HepG2 (cell line): Measurements from ENCODE around the gene PTPRF. TPM values are rescaled to one million over a fixed set of nuclear protein-coding genes. Genes with fewer than 3 reads are reported as not detected.

Experiments
- BRD4 ChIP-seq: sonication (generic); formaldehyde crosslinking; IDR thresholded peaks from 2 replicates; pipeline ENCODE4 v1.4.0; 2020; ENCODE audit warnings: missing genetic modification reagents
- DPF2 ChIP-seq: sonication (generic); formaldehyde crosslinking; IDR thresholded peaks from 2 replicates; pipeline ENCODE4 v1.4.0; 2020; ENCODE audit warnings: mild to moderate bottlenecking, low read depth, missing genetic modification reagents, borderline replicate concordance
- EED ChIP-seq: sonication (generic); formaldehyde crosslinking; IDR thresholded peaks from 2 replicates; pipeline ENCODE4 v1.5.0; 2020; ENCODE audit warnings: mild to moderate bottlenecking, missing genetic modification reagents
- ETV5 ChIP-seq: IDR thresholded peaks from 2 replicates; pipeline ENCODE4 v1.6.1; 2018; ENCODE audit warnings: missing biosample characterization, missing genetic modification reagents, inconsistent platforms, borderline replicate concordance
- GFI1 ChIP-seq: sonication (generic); formaldehyde crosslinking; IDR thresholded peaks from 2 replicates; pipeline ENCODE4 v1.5.0; 2020; ENCODE audit warnings: missing genetic modification reagents, mild to moderate bottlenecking, borderline replicate concordance
- HHEX ChIP-seq: IDR thresholded peaks from 2 replicates; pipeline ENCODE4 v1.6.1; 2016; ENCODE audit warnings: control low read depth
- HNRNPUL1 ChIP-seq: fragments of 200-400 bp; formaldehyde crosslinking; IDR thresholded peaks from 2 replicates; pipeline ENCODE4 v1.6.1; 2017; ENCODE audit warnings: low read depth, mild to moderate bottlenecking, low read length, moderate library complexity
- KAT2B ChIP-seq: fragments of 150-350 bp; IDR thresholded peaks from 2 replicates; pipeline ENCODE4 v1.6.1; 2014; ENCODE audit warnings: low read depth, low read length, borderline replicate concordance
- MIER3 ChIP-seq: IDR thresholded peaks from 2 replicates; pipeline ENCODE4 v1.6.1; 2016; ENCODE audit warnings: missing compliant biosample characterization, borderline replicate concordance
- SMAD3 ChIP-seq: sonication (generic); formaldehyde crosslinking; IDR thresholded peaks from 2 replicates; pipeline ENCODE4 v1.4.0; 2020; ENCODE audit warnings: missing genetic modification reagents
- SNAI1 ChIP-seq: sonication (generic); formaldehyde crosslinking; IDR thresholded peaks from 2 replicates; pipeline ENCODE4 v1.5.0; 2020; ENCODE audit warnings: mild to moderate bottlenecking, missing genetic modification reagents, borderline replicate concordance
- SNAPC5 ChIP-seq: sonication (generic); formaldehyde crosslinking; IDR thresholded peaks from 2 replicates; pipeline ENCODE4 v1.8.1; 2023; ENCODE audit warnings: mild to moderate bottlenecking, missing genetic modification reagents, borderline replicate concordance
- TARDBP ChIP-seq: sonication (generic); formaldehyde crosslinking; IDR thresholded peaks from 2 replicates; pipeline ENCODE4 v1.8.0; 2022; ENCODE audit warnings: mild to moderate bottlenecking, missing genetic modification reagents
- TOE1 ChIP-seq: sonication (generic); formaldehyde crosslinking; IDR thresholded peaks from 2 replicates; pipeline ENCODE4 v1.4.0; 2020; ENCODE audit warnings: mild to moderate bottlenecking, missing genetic modification reagents
- ZC3H4 ChIP-seq: sonication (generic); formaldehyde crosslinking; IDR thresholded peaks from 2 replicates; pipeline ENCODE4 v1.4.0; 2020; ENCODE audit warnings: missing genetic modification reagents, borderline replicate concordance
- ZNF234 ChIP-seq: sonication (generic); formaldehyde crosslinking; conservative IDR thresholded peaks from 2 replicates; pipeline ENCODE4 v1.5.1; 2020; ENCODE audit warnings: mild to moderate bottlenecking, missing genetic modification reagents
- ZNF530 ChIP-seq: sonication (generic); formaldehyde crosslinking; IDR thresholded peaks from 2 replicates; pipeline ENCODE4 v1.5.0; 2020; ENCODE audit warnings: low read depth, mild to moderate bottlenecking, missing genetic modification reagents
- ZNF589 ChIP-seq: sonication (generic); formaldehyde crosslinking; conservative IDR thresholded peaks from 2 replicates; pipeline ENCODE4 v1.8.0; 2022; ENCODE audit warnings: mild to moderate bottlenecking, moderate library complexity, missing genetic modification reagents
- ZNF605 ChIP-seq: sonication (generic); formaldehyde crosslinking; IDR thresholded peaks from 2 replicates; pipeline ENCODE4 v1.8.0; 2022; ENCODE audit warnings: mild to moderate bottlenecking, missing genetic modification reagents
- ZNF720 ChIP-seq: sonication (generic); formaldehyde crosslinking; IDR thresholded peaks from 2 replicates; pipeline ENCODE4 v1.4.0; 2020; ENCODE audit warnings: missing genetic modification reagents
- ZNF816 ChIP-seq: sonication (generic); formaldehyde crosslinking; IDR thresholded peaks from 2 replicates; pipeline ENCODE4 v1.8.0; 2022; ENCODE audit warnings: missing genetic modification reagents, mild to moderate bottlenecking, borderline replicate concordance
- ZNF83 ChIP-seq: sonication (generic); formaldehyde crosslinking; IDR thresholded peaks from 2 replicates; pipeline ENCODE4 v1.4.0; 2020; ENCODE audit warnings: missing genetic modification reagents, mild to moderate bottlenecking, borderline replicate concordance
- ZNF878 ChIP-seq: sonication (generic); formaldehyde crosslinking; IDR thresholded peaks from 2 replicates; pipeline ENCODE4 v1.8.1; 2023; ENCODE audit warnings: mild to moderate bottlenecking, missing genetic modification reagents, moderate library complexity
- polyA plus RNA-seq, 8 experiments: library from polyadenylated mRNA; depleted of rRNA in 3 of 8; stranded (reverse) in 7 of 8; unstranded in 1 of 8; fragments of >200 nt; fragmentation: Illumina TruSeq in 4 of 8; extraction: Trizol in 4 of 8; gene quantifications; 2 replicates each; pipeline versions ENCODE4 v1.2.1 to v1.2.3, GENCODE V29; 2011 to 2016; ENCODE audit warnings: low read depth in 4 of 8, missing spikeins in 1 of 8, mixed read lengths in 1 of 8; ENCODE audit not compliant: insufficient read depth in 1 of 8
- total RNA-seq, 5 experiments: library from RNA; depleted of rRNA; stranded (reverse); fragments of >200 nt; fragmentation: Illumina TruSeq; extraction: Trizol; gene quantifications; 2 replicates each; pipeline ENCODE4 v1.2.3, GENCODE V29; 2016; ENCODE audit warnings: low read depth in 1 of 5
- TF ChIP-seq, protein P1 (sequence below): sonication (generic); formaldehyde crosslinking; conservative IDR thresholded peaks from 2 replicates; pipeline ENCODE4 v1.8.0; 2022; ENCODE audit warnings: mild to moderate bottlenecking, moderate library complexity, missing genetic modification reagents
- TF ChIP-seq, protein P2 (sequence below): sonication (generic); formaldehyde crosslinking; IDR thresholded peaks from 2 replicates; pipeline ENCODE4 v1.4.0; 2020; ENCODE audit warnings: missing genetic modification reagents, borderline replicate concordance

PTPRF gene
- total and polyA plus RNA-seq, 2 of the 13 experiments (the other 11 are each of a cell fraction or from before 2014, with no cell fraction given), result 55.9 to 167 TPM

DNA sequence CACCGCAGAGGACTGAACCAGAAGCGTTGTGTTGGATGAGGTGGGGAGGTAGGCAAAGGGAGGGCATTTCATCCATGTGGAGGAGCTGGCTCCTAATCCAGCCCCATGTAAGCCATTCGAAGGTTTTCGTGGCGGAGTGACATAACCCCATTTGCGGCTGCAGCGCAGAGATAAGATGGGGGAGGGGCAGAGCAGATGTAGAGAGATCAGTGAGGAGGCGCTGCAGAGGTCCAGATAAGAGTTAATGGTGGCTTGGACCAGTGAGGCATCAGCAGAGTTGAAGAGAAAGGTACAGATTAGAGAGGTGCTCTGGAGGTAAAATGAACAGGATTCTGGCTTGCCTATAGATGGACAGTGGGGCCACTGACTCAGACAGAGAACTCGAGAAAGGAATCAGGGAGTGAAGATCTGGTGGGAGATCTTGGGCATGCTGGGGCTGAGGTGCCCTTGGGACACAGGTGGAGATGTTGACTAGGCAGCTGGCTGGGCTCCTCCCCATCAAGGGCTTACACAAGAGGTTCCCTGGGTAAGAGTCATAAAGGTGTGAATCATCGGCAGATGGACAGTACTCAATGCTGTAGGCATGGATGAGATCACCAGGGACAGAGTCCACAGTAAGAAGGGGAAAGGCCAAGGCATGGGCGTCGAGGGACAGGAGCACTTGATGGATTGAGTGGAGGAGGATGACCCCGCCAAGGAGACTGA lies 7.8 kb upstream of the PTPRF start (continued):
- TF ChIP-seq, protein P1, sequence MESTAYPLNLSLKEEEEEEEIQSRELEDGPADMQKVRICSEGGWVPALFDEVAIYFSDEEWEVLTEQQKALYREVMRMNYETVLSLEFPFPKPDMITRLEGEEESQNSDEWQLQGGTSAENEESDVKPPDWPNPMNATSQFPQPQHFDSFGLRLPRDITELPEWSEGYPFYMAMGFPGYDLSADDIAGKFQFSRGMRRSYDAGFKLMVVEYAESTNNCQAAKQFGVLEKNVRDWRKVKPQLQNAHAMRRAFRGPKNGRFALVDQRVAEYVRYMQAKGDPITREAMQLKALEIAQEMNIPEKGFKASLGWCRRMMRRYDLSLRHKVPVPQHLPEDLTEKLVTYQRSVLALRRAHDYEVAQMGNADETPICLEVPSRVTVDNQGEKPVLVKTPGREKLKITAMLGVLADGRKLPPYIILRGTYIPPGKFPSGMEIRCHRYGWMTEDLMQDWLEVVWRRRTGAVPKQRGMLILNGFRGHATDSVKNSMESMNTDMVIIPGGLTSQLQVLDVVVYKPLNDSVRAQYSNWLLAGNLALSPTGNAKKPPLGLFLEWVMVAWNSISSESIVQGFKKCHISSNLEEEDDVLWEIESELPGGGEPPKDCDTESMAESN, result no peak
- TF ChIP-seq ZNF816 (CRISPR knock-in tag), result no peak
- no peak for TF ChIP-seq EED (CRISPR knock-in tag)
- TF ChIP-seq ZNF83 (CRISPR knock-in tag), result no peak
- peak; percentile 77 for TF ChIP-seq ZNF878
- TF ChIP-seq DPF2 (CRISPR knock-in tag), result no peak; the same call in 1 of the 2 replicates
- TF ChIP-seq BRD4 (CRISPR knock-in tag), result no peak
- TF ChIP-seq ZNF720 (CRISPR knock-in tag), result no peak
- TF ChIP-seq, protein P2, sequence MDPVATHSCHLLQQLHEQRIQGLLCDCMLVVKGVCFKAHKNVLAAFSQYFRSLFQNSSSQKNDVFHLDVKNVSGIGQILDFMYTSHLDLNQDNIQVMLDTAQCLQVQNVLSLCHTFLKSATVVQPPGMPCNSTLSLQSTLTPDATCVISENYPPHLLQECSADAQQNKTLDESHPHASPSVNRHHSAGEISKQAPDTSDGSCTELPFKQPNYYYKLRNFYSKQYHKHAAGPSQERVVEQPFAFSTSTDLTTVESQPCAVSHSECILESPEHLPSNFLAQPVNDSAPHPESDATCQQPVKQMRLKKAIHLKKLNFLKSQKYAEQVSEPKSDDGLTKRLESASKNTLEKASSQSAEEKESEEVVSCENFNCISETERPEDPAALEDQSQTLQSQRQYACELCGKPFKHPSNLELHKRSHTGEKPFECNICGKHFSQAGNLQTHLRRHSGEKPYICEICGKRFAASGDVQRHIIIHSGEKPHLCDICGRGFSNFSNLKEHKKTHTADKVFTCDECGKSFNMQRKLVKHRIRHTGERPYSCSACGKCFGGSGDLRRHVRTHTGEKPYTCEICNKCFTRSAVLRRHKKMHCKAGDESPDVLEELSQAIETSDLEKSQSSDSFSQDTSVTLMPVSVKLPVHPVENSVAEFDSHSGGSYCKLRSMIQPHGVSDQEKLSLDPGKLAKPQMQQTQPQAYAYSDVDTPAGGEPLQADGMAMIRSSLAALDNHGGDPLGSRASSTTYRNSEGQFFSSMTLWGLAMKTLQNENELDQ, result no peak
- TF ChIP-seq TOE1 (CRISPR knock-in tag), result no peak
- no peak for TF ChIP-seq HHEX (CRISPR knock-in tag)
- no peak for TF ChIP-seq MIER3 (CRISPR knock-in tag)
- no peak for TF ChIP-seq SMAD3
- no peak for TF ChIP-seq KAT2B
- TF ChIP-seq ZNF605, result no peak
- no peak for TF ChIP-seq ZNF234
- no peak for TF ChIP-seq TARDBP (CRISPR knock-in tag)
- TF ChIP-seq ZNF530 (CRISPR knock-in tag), result no peak
- no peak for TF ChIP-seq GFI1 (CRISPR knock-in tag)
- TF ChIP-seq ZC3H4 (CRISPR knock-in tag), result no peak
- no peak for TF ChIP-seq ZNF589 (CRISPR knock-in tag)
- TF ChIP-seq SNAPC5, result no peak
- TF ChIP-seq HNRNPUL1, result no peak
- peak; percentile 35; the same call in 1 of the 2 replicates for TF ChIP-seq ETV5 (CRISPR knock-in tag)
- no peak for TF ChIP-seq SNAI1
